Gastrocnemius medialis (tissue), 4 donors: ENCODE data around the gene PCDHGB2. TPM values are rescaled to one million over a fixed set of nuclear protein-coding genes. Genes with fewer than 3 reads are reported as not detected.
"Not testable (repeated sequence)": the region's sequence is repeated elsewhere in the genome, so short reads cannot be mapped to it uniquely, and the experiment has no call there.

ENCODE experiments used
- ATAC-seq, 2 donors: fragments of 150-250 bp; one replicate each; pipeline ENCODE4 v1.9.1; 2016
- DNase-seq, 2 donors: peaks; one replicate each; pipeline ENCODE4 v3.0.0-alpha.2; 2019
- H3K27ac ChIP-seq, 4 donors: fragments of 200-600 bp; sonication (generic); 1 replicate in 1 of 4; 2 replicates in 3 of 4; pipeline ENCODE4 v1.5.1; 2016 to 2018; ENCODE audit warnings: mild to moderate bottlenecking in 2 of 4, moderate library complexity in 1 of 4
- H3K27me3 ChIP-seq, 3 donors: fragments of 200-600 bp; sonication (generic) in 2 of 3; 1 replicate in 1 of 3; 2 replicates in 2 of 3; pipeline versions ENCODE4 v1.5.1 to v1.6.0; 2016 to 2019; ENCODE audit warnings: mild to moderate bottlenecking in 1 of 3, moderate library complexity in 1 of 3
- H3K36me3 ChIP-seq, 2 donors: fragments of 200-600 bp; sonication (generic) in 1 of 2; one replicate each; pipeline ENCODE4 v1.5.1; 2017 to 2018
- H3K4me1 ChIP-seq, 2 donors: fragments of 200-600 bp; sonication (generic) in 1 of 2; one replicate each; pipeline ENCODE4 v1.5.1; 2016 to 2017; ENCODE audit warnings: mild to moderate bottlenecking in 2 of 2
- H3K4me3 ChIP-seq, 4 donors: fragments of 200-600 bp; sonication (generic) in 3 of 4; 1 replicate in 1 of 4; 2 replicates in 3 of 4; pipeline ENCODE4 v1.5.1; 2016 to 2019; ENCODE audit warnings: mild to moderate bottlenecking in 2 of 4
- H3K9me3 ChIP-seq, 3 donors: fragments of 200-600 bp; sonication (generic) in 2 of 3; 1 replicate in 1 of 3; 2 replicates in 2 of 3; pipeline ENCODE4 v1.5.1; 2016 to 2019
- POLR2A ChIP-seq, 2 donors: fragments of 450-650 bp; IDR thresholded peaks; one replicate each; pipeline ENCODE4 v1.6.1; 2017; ENCODE audit warnings: antibody characterized with exemption in 2 of 2, mild to moderate bottlenecking in 2 of 2, moderate library complexity in 2 of 2
- in situ Hi-C, 4 donors: fragments of 200-750 bp; cut with MboI; loops; one replicate each; pipeline versions ENCODE4 v1.15.0 to v1.8.0; 2017; ENCODE audit warnings: low sequenced_read_pairs in 4 of 4
- intact Hi-C: fragments of 100-400 bp; cut with DNase I; formaldehyde crosslinking; loops from one replicate; pipeline ENCODE4 v1.15.1; 2023; ENCODE audit warnings: low total_unique reads
- total RNA-seq, 4 donors: library from RNA; depleted of rRNA; stranded (reverse); fragments of >200 nt; gene quantifications; one replicate each; pipeline versions ENCODE4 v1.1.0 to v1.2.3, GENCODE V29; 2016
- TF ChIP-seq, protein P1 (sequence below), 5 experiments: fragments of 450-650 bp in 3 of 5; fragments of 200-600 bp in 2 of 5; sonication (generic) in 2 of 5; IDR thresholded peaks in 4 of 5; conservative IDR thresholded peaks in 1 of 5; 1 replicate in 4 of 5; 2 replicates in 1 of 5; pipeline ENCODE4 v1.5.1; 2016 to 2019; ENCODE audit warnings: antibody characterized with exemption in 5 of 5, mild to moderate bottlenecking in 3 of 5, moderate library complexity in 3 of 5

PCDHGB2 gene
- total RNA-seq, 4 donors from 2014 or later, result 0.55 to 3.4 (median 1.9) TPM

DNA sequence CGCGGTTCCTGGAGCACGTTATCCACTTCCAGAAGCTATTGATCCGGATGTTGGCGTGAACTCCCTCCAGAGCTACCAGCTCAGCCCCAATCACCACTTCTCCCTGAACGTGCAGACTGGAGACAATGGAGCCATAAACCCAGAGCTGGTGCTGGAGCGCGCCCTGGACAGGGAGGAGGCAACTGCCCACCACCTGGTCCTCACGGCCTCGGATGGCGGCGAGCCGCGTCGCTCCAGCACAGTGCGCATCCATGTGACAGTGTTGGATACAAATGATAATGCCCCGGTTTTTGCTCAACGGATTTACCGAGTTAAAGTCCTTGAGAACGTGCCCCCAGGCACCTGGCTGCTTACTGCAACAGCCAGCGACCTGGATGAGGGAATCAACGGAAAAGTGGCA lies 43.6 kb downstream of the PCDHGB2 start:
- H3K9me3 ChIP-seq, result peaks cover 0 to 6% (median 0%) of the 10 kb centered on the region in 3 donors
- H3K4me1 ChIP-seq, result peaks cover 14 to 15% of the 10 kb centered on the region in 2 donors
- peaks cover 0 to 4% of the 10 kb centered on the region in 2 donors for H3K36me3 ChIP-seq
- no peak for DNase-seq
- intact Hi-C loops, result no loop called here
- H3K27me3 ChIP-seq, result peaks cover 0 to 4% (median 0%) of the 10 kb centered on the region in 3 donors
- peak overlapping the region in 2 of 4 donors; percentile 29 to 41 for H3K4me3 ChIP-seq
- H3K27ac ChIP-seq, result no peak overlapping the region
- TF ChIP-seq, protein P1, sequence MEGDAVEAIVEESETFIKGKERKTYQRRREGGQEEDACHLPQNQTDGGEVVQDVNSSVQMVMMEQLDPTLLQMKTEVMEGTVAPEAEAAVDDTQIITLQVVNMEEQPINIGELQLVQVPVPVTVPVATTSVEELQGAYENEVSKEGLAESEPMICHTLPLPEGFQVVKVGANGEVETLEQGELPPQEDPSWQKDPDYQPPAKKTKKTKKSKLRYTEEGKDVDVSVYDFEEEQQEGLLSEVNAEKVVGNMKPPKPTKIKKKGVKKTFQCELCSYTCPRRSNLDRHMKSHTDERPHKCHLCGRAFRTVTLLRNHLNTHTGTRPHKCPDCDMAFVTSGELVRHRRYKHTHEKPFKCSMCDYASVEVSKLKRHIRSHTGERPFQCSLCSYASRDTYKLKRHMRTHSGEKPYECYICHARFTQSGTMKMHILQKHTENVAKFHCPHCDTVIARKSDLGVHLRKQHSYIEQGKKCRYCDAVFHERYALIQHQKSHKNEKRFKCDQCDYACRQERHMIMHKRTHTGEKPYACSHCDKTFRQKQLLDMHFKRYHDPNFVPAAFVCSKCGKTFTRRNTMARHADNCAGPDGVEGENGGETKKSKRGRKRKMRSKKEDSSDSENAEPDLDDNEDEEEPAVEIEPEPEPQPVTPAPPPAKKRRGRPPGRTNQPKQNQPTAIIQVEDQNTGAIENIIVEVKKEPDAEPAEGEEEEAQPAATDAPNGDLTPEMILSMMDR (IDR thresholded peaks at IDR 0.05 in 4 of 5, conservative IDR thresholded peaks at IDR 0.05 in 1 of 5), result no peak
- TF ChIP-seq POLR2A (IDR thresholded peaks at IDR 0.05), result no peak
- no peak for ATAC-seq
- in situ Hi-C loops, result no loop called here

DNA sequence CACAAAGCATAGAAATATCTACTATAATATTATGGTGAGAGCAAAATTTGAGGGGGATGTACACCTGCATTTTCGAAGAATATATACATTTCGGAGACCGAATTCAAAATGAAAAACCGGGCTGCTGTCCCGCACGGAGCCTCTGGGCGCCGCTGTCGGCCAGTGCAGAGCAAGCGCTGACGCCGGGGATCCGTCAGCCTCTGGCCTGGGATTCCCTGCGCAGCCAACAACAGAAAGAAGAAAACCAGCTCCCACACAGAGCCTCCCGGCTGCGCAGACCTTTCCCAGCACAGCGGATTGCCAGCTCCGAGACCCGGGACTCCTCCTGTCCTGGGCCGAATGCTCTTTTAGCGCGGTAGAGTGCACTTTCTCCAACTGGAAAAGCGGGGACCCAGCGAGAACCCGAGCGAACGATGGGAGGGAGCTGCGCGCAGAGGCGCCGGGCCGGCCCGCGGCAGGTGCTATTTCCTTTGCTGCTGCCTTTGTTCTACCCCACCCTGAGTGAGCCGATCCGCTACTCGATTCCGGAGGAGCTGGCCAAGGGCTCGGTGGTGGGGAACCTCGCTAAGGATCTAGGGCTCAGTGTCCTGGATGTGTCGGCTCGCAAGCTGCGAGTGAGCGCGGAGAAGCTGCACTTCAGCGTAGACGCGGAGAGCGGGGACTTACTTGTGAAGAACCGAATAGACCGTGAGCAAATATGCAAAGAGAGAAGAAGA lies 48.2 kb downstream of the PCDHGB2 start, which contains the start of gene PCDHGB6:
Gene PCDHGB6, plus strand, starts transcription at position 232 of the 716 bp plus-strand sequence. Its CDS starts 182 bp downstream, at position 414.
- H3K9me3 ChIP-seq, H3K36me3 ChIP-seq, H3K27me3 ChIP-seq, intact Hi-C loops: not testable (repeated sequence)
- in situ Hi-C loops, result loop anchor here in 1 of 4 donors (5.0 kb wide), 1 partner anchor 149 kb away; no protein-coding TSS in a partner anchor
- ATAC-seq (peak; percentile 73 to 75), DNase-seq (peak in 1 of 2 donors; percentile 39)
- peak within 1 kb of the TSS; percentile 53 to 73 (median 64) for H3K27ac ChIP-seq
- H3K4me3 ChIP-seq, result peak within 1 kb of the TSS; percentile 36 to 57 (median 48)
- TF ChIP-seq, protein P1 (IDR thresholded peaks at IDR 0.05 in 4 of 5, conservative IDR thresholded peaks at IDR 0.05 in 1 of 5), result peak; percentile 48 to 75 (median 70)
- H3K4me1 ChIP-seq, result peaks cover 6 to 19% of the 10 kb centered on the region in 2 donors

DNA sequence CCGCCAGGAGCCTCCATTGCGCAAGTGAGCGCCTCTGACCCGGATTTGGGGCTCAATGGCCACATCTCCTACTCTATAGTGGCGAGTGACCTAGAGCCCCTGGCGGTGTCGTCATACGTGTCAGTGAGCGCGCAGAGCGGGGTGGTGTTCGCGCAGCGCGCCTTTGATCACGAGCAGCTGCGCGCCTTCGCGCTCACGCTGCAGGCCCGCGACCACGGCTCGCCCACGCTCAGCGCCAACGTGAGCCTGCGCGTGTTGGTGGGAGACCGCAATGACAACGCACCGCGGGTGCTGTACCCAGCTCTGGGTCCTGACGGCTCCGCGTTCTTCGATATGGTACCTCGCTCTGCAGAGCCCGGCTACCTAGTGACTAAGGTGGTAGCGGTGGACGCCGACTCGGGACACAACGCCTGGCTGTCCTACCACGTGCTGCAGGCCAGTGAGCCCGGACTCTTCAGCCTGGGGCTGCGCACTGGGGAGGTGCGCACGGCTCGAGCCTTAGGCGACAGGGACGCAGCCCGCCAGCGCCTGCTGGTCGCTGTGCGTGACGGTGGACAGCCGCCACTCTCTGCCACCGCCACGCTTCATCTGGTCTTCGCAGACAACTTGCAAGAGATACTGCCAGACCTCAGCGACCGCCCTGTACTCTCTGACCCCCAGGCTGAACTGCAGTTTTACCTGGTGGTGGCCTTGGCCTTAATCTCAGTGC lies 50.0 kb downstream of the PCDHGB2 start:
- intact Hi-C loops, result loop anchor here (5.0 kb wide), 1 partner anchor 37 kb away; the partner anchor contains the start of genes PCDHGA6 and PCDHGB3

DNA sequence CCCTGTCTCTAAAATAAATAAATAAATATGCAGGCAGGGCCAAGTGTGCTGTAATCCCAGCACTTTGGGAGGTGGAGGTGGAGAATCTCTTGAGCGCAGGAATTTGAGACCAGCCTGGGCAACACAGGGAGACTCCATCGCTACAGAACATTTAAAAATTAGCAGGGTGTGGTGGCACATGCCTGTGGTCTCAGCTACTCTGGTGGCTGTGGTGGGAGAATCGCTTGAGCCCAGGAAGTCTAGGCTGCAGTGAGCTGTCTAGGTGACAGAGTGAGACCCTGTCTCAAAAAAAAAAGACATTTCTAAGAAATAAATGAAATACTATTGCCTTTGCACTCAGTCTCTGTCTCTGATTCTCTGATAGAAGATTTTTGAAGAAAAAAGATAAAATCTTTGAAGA lies 51.8 kb downstream of the PCDHGB2 start:
- Histone ChIP-seq H3K4me1 (peaks cover 4 to 15% of the 10 kb centered on the region in 2 donors), H3K4me3 (no peak overlapping the region), H3K9me3 (peaks cover 0 to 8% (median 0%) of the 10 kb centered on the region in 3 donors), H3K36me3 (no peaks in the 10 kb centered on the region), H3K27ac (no peak overlapping the region), H3K27me3 (no peaks in the 10 kb centered on the region)
- TF ChIP-seq, protein P1 (IDR thresholded peaks at IDR 0.05 in 4 of 5, conservative IDR thresholded peaks at IDR 0.05 in 1 of 5), result no peak
- TF ChIP-seq POLR2A (IDR thresholded peaks at IDR 0.05), result no peak
- ATAC-seq (no peak), DNase-seq (no peak)
- in situ Hi-C loops (no loop called here), intact Hi-C loops (loop anchor here (5.0 kb wide), 1 partner anchor 39 kb away; the partner anchor contains the start of genes PCDHGA6 and PCDHGB3)

More for the DNA sequence above, 50.0 kb downstream of the PCDHGB2 start:
- no peak for TF ChIP-seq POLR2A (IDR thresholded peaks at IDR 0.05)
- TF ChIP-seq, protein P1 (IDR thresholded peaks at IDR 0.05 in 4 of 5, conservative IDR thresholded peaks at IDR 0.05 in 1 of 5), result no peak
- H3K27me3 ChIP-seq, result no peaks in the 10 kb centered on the region
- H3K4me1 ChIP-seq, result peaks cover 4 to 15% of the 10 kb centered on the region in 2 donors
- peaks cover 0 to 8% (median 0%) of the 10 kb centered on the region in 3 donors for H3K9me3 ChIP-seq
- no peak overlapping the region for H3K27ac ChIP-seq
- H3K4me3 ChIP-seq, result peak overlapping the region in 1 of 4 donors; percentile 16
- DNase-seq, result no peak
- no peak for ATAC-seq
- no peaks in the 10 kb centered on the region for H3K36me3 ChIP-seq
- in situ Hi-C loops, result loop anchor here in 1 of 4 donors (5.0 kb wide), 1 partner anchor 148 kb away; no protein-coding TSS in a partner anchor

Other genes starting within 250 kb of the PCDHGB2 start
- gene PCDHB4, start 238.2 kb upstream of the PCDHGB2 start, total RNA-seq, result 1 to 10 TPM in 3 of 4 donors, under 1 TPM in 1; 1.00 to 3.0 (median 1.8) TPM
- 1 to 10 TPM in 1 of 4 donors, under 1 TPM in 3; 0.38 to 1.5 (median 0.91) TPM for gene PCDHB5, start 224.8 kb upstream of the PCDHGB2 start, total RNA-seq
- under 1 TPM in 3 of 4 donors, not detected in 1; 0.09 to 0.46 (median 0.19) TPM for gene PCDHB6, start 209.9 kb upstream of the PCDHGB2 start, total RNA-seq
- gene PCDHB7, start 187.3 kb upstream of the PCDHGB2 start, total RNA-seq, result under 1 TPM; 0.07 to 0.75 (median 0.20) TPM
- gene PCDHB8, start 182.2 kb upstream of the PCDHGB2 start, total RNA-seq, result under 1 TPM in 2 of 4 donors, not detected in 2; 0.16 to 0.20 TPM
- 1 to 10 TPM in 3 of 4 donors, under 1 TPM in 1; 0.87 to 2.5 (median 1.7) TPM for gene PCDHB16, start 177.6 kb upstream of the PCDHGB2 start, total RNA-seq
- gene PCDHB9, start 172.8 kb upstream of the PCDHGB2 start, total RNA-seq, result 1 to 10 TPM in 1 of 4 donors, under 1 TPM in 3; 0.15 to 3.0 (median 0.71) TPM
- gene PCDHB10, start 167.6 kb upstream of the PCDHGB2 start, total RNA-seq, result under 1 TPM; 0.23 to 0.61 (median 0.54) TPM
- 1 to 10 TPM in 1 of 4 donors, under 1 TPM in 3; 0.05 to 1.1 (median 0.53) TPM for gene PCDHB11, start 160.4 kb upstream of the PCDHGB2 start, total RNA-seq
- 1 to 10 TPM in 1 of 4 donors, under 1 TPM in 3; 0.41 to 1.1 (median 0.59) TPM for gene PCDHB12, start 151.3 kb upstream of the PCDHGB2 start, total RNA-seq
- 1 to 10 TPM in 1 of 4 donors, under 1 TPM in 3; 0.40 to 2.1 (median 0.69) TPM for gene PCDHB13, start 146.1 kb upstream of the PCDHGB2 start, total RNA-seq
- 1 to 10 TPM in 1 of 4 donors, under 1 TPM in 3; 0.62 to 1.9 (median 0.76) TPM for gene PCDHB14, start 136.7 kb upstream of the PCDHGB2 start, total RNA-seq
- 1 to 10 TPM in 1 of 4 donors, under 1 TPM in 3; 0.33 to 1.2 (median 0.52) TPM for gene PCDHB15, start 114.6 kb upstream of the PCDHGB2 start, total RNA-seq
- under 1 TPM in 1 of 4 donors, not detected in 3; 0.49 TPM for gene SLC25A2, start 55.9 kb upstream of the PCDHGB2 start, total RNA-seq
- 10 to 100 TPM; 60.9 to 91.2 (median 79.8) TPM for gene TAF7, start 39.2 kb upstream of the PCDHGB2 start, total RNA-seq
- under 1 TPM; 0.65 to 0.97 (median 0.71) TPM for gene PCDHGA1, start 29.5 kb upstream of the PCDHGB2 start, total RNA-seq
- 1 to 10 TPM in 2 of 4 donors, under 1 TPM in 2; 0.66 to 1.5 (median 1.2) TPM for gene PCDHGA2, start 21.2 kb upstream of the PCDHGB2 start, total RNA-seq
- 1 to 10 TPM; 1.5 to 2.8 (median 2.0) TPM for gene PCDHGA3, start 16.2 kb upstream of the PCDHGB2 start, total RNA-seq
- 1 to 10 TPM in 1 of 4 donors, under 1 TPM in 3; 0.20 to 1.1 (median 0.74) TPM for gene PCDHGB1, start 9.9 kb upstream of the PCDHGB2 start, total RNA-seq
- 1 to 10 TPM; 1.3 to 5.4 (median 1.5) TPM for gene PCDHGA4, start 5.0 kb upstream of the PCDHGB2 start, total RNA-seq
- 1 to 10 TPM in 2 of 4 donors, under 1 TPM in 2; 0.07 to 1.8 (median 0.93) TPM for gene PCDHGA5, start 4.2 kb downstream of the PCDHGB2 start, total RNA-seq
- 1 to 10 TPM in 3 of 4 donors, under 1 TPM in 1; 0.29 to 2.0 (median 1.2) TPM for gene PCDHGB3, start 10.2 kb downstream of the PCDHGB2 start, total RNA-seq
- 1 to 10 TPM in 3 of 4 donors, under 1 TPM in 1; 0.83 to 1.6 (median 1.6) TPM for gene PCDHGA6, start 13.9 kb downstream of the PCDHGB2 start, total RNA-seq
- 1 to 10 TPM; 1.3 to 2.4 (median 1.9) TPM for gene PCDHGA7, start 22.7 kb downstream of the PCDHGB2 start, total RNA-seq
- 1 to 10 TPM in 3 of 4 donors, under 1 TPM in 1; 0.88 to 2.1 (median 1.3) TPM for gene PCDHGB4, start 27.7 kb downstream of the PCDHGB2 start, total RNA-seq
- gene PCDHGA8, start 32.6 kb downstream of the PCDHGB2 start, total RNA-seq, result 1 to 10 TPM in 2 of 4 donors, under 1 TPM in 2; 0.82 to 1.8 (median 1.2) TPM
- 1 to 10 TPM; 3.0 to 6.3 (median 4.4) TPM for gene PCDHGB5, start 38.0 kb downstream of the PCDHGB2 start, total RNA-seq
- 1 to 10 TPM in 3 of 4 donors, under 1 TPM in 1; 0.95 to 4.0 (median 1.5) TPM for gene PCDHGA9, start 42.8 kb downstream of the PCDHGB2 start, total RNA-seq
- gene PCDHGB6, start 48.0 kb downstream of the PCDHGB2 start, total RNA-seq, result 1 to 10 TPM; 1.4 to 4.6 (median 2.9) TPM
- 1 to 10 TPM in 3 of 4 donors, under 1 TPM in 1; 0.80 to 2.4 (median 1.2) TPM for gene PCDHGA10, start 53.0 kb downstream of the PCDHGB2 start, total RNA-seq
- gene PCDHGB7, start 57.7 kb downstream of the PCDHGB2 start, total RNA-seq, result 1 to 10 TPM; 3.0 to 5.7 (median 3.3) TPM
- 1 to 10 TPM; 1.2 to 3.3 (median 1.3) TPM for gene PCDHGA11, start 61.1 kb downstream of the PCDHGB2 start, total RNA-seq
- 1 to 10 TPM; 1.1 to 5.4 (median 1.7) TPM for gene PCDHGA12, start 70.5 kb downstream of the PCDHGB2 start, total RNA-seq
- 10 to 100 TPM; 11.8 to 14.5 (median 13.8) TPM for gene PCDHGC3, start 116.0 kb downstream of the PCDHGB2 start, total RNA-seq
- 10 to 100 TPM in 1 of 4 donors, 1 to 10 TPM in 1, under 1 TPM in 1, not detected in 1; 0.31 to 20.4 (median 1.7) TPM for gene PCDHGC4, start 125.0 kb downstream of the PCDHGB2 start, total RNA-seq
- 1 to 10 TPM in 1 of 4 donors, under 1 TPM in 2, not detected in 1; 0.16 to 1.5 (median 0.36) TPM for gene PCDHGC5, start 129.1 kb downstream of the PCDHGB2 start, total RNA-seq